Measurements from ENCODE around the gene STX8. TPM values are rescaled to one million over a fixed set of nuclear protein-coding genes. Genes with fewer than 3 reads are reported as not detected.

Gene STX8
- total and polyA plus RNA-seq, 7 donors = 40.4 to 104 (median 72.6) TPM

GRCh38 chr17:9232591-9233270 is 342.9 kb downstream of the STX8 start:
- Histone ChIP-seq H3K27me3 (no peaks in the 10 kb centered on the region), H3K9me3 (no peaks in the 10 kb centered on the region), H3K27ac (peak overlapping the region in 1 of 4 donors; percentile 40), H3K36me3 (no peaks in the 10 kb centered on the region), H3K4me3 (no peak overlapping the region), H3K4me1 (peaks cover 0 to 13% (median 7%) of the 10 kb centered on the region in 4 donors)
- TF ChIP-seq POLR2A (IDR thresholded peaks at IDR 0.05) (no peak), POLR2AphosphoS5 (IDR thresholded peaks at IDR 0.05) (peak in 2 of 4 donors; percentile 9 to 55)
- DNase-seq = peak; percentile 85
- WGBS, 2 donors = 42 to 67% methylated on average over 22 of the region's 22 CpGs
- intact Hi-C loops (cut with DNase I) = no loop called here

- Histone ChIP-seq H3K27me3 (no peaks in the 10 kb centered on the region), H3K36me3 (no peaks in the 10 kb centered on the region), H3K4me3 (no peak overlapping the region), H3K4me1 (peaks cover 0 to 14% (median 8%) of the 10 kb centered on the region in 4 donors), H3K9me3 (no peaks in the 10 kb centered on the region), H3K27ac (peak overlapping the region in 1 of 4 donors; percentile 32)
- WGBS, 2 donors = 85 to 91% methylated on average over 6 of the region's 6 CpGs
- intact Hi-C loops (cut with DNase I) = no loop called here
- DNase-seq = no peak
- TF ChIP-seq CTCF (IDR thresholded peaks at IDR 0.05) (no peak), EP300 (IDR thresholded peaks at IDR 0.05) (no peak), POLR2AphosphoS5 (IDR thresholded peaks at IDR 0.05) (no peak), POLR2A (IDR thresholded peaks at IDR 0.05) (no peak)
Measured at GRCh38 chr17:9232155-9232475, 343.5 kb downstream of the STX8 start.

GRCh38 chr17:9231449-9232154 is 344.0 kb downstream of the STX8 start:
- H3K4me1 ChIP-seq = peaks cover 0 to 14% (median 8%) of the 10 kb centered on the region in 4 donors
- DNase-seq = no peak
- intact Hi-C loops (cut with DNase I) = no loop called here
- H3K4me3 ChIP-seq = no peak overlapping the region
- no peaks in the 10 kb centered on the region for H3K27me3 ChIP-seq
- peak overlapping the region in 1 of 4 donors; percentile 32 for H3K27ac ChIP-seq
- H3K9me3 ChIP-seq = no peaks in the 10 kb centered on the region
- H3K36me3 ChIP-seq = no peaks in the 10 kb centered on the region
- WGBS, 2 donors = 85 to 88% methylated on average over 23 of the region's 23 CpGs
- no peak for TF ChIP-seq EP300 (IDR thresholded peaks at IDR 0.05)
- TF ChIP-seq POLR2A (IDR thresholded peaks at IDR 0.05) = no peak
- no peak for TF ChIP-seq POLR2AphosphoS5 (IDR thresholded peaks at IDR 0.05)
- TF ChIP-seq CTCF (IDR thresholded peaks at IDR 0.05) = no peak

GRCh38 chr17:9230861-9231260 is 344.8 kb downstream of the STX8 start:
- H3K36me3 ChIP-seq = no peaks in the 10 kb centered on the region
- no peak for TF ChIP-seq POLR2A (IDR thresholded peaks at IDR 0.05)
- TF ChIP-seq POLR2AphosphoS5 (IDR thresholded peaks at IDR 0.05) = no peak
- no peak for TF ChIP-seq CTCF (IDR thresholded peaks at IDR 0.05)
- TF ChIP-seq EP300 (IDR thresholded peaks at IDR 0.05) = no peak
- intact Hi-C loops (cut with DNase I) = no loop called here
- H3K27me3 ChIP-seq = no peaks in the 10 kb centered on the region
- H3K27ac ChIP-seq = no peak overlapping the region
- no peak overlapping the region for H3K4me3 ChIP-seq
- no peaks in the 10 kb centered on the region for H3K9me3 ChIP-seq
- WGBS, 2 donors = 95 to 96% methylated on average over 11 of the region's 11 CpGs
- peaks cover 0 to 14% (median 8%) of the 10 kb centered on the region in 4 donors for H3K4me1 ChIP-seq
- no peak for DNase-seq

- DNase-seq = no peak
- no peaks in the 10 kb centered on the region for H3K27me3 ChIP-seq
- no peak overlapping the region for H3K4me3 ChIP-seq
- H3K27ac ChIP-seq = peak overlapping the region in 1 of 4 donors; percentile 84
- no peaks in the 10 kb centered on the region for H3K36me3 ChIP-seq
- WGBS, 2 donors = 76 to 87% methylated on average over 15 of the region's 15 CpGs
- TF ChIP-seq POLR2AphosphoS5 (IDR thresholded peaks at IDR 0.05) = no peak
- TF ChIP-seq POLR2A (IDR thresholded peaks at IDR 0.05) = no peak
- TF ChIP-seq EP300 (IDR thresholded peaks at IDR 0.05) = no peak
- peaks cover 0 to 14% (median 8%) of the 10 kb centered on the region in 4 donors for H3K4me1 ChIP-seq
- intact Hi-C loops (cut with DNase I) = no loop called here
- H3K9me3 ChIP-seq = no peaks in the 10 kb centered on the region
Measured at GRCh38 chr17:9230346-9230745, 345.3 kb downstream of the STX8 start.
